HG03139 (cell line): ENCODE data around the gene BMP7.
"Not testable (repeated sequence)": the region's sequence is repeated elsewhere in the genome, so short reads cannot be mapped to it uniquely, and the experiment has no call there.

Experiments
- ATAC-seq: cut with Tn5 transposase; IDR thresholded peaks from one replicate; pipeline ENCODE4 v1.9.1; 2021; ENCODE audit not compliant: unreplicated experiment

The BMP7 gene

GRCh38 chr20:57251344-57251743, 15.1 kb downstream of the BMP7 start:
- ATAC-seq, result no peak

- ATAC-seq, result no peak
Observed at GRCh38 chr20:57250607-57251343, 15.7 kb downstream of the BMP7 start.

GRCh38 chr20:57249772-57250171, 16.7 kb downstream of the BMP7 start:
- no peak for ATAC-seq

- ATAC-seq, result no peak
Observed at GRCh38 chr20:57249073-57249472, 17.4 kb downstream of the BMP7 start.

GRCh38 chr20:57248132-57248797, 18.2 kb downstream of the BMP7 start:
- ATAC-seq, result no peak

GRCh38 chr20:57247292-57247965, 19.0 kb downstream of the BMP7 start:
- no peak for ATAC-seq

- no peak for ATAC-seq
Observed at GRCh38 chr20:57245997-57246396, 20.4 kb downstream of the BMP7 start.

- ATAC-seq, result no peak
Observed at GRCh38 chr20:57244627-57245214, 21.7 kb downstream of the BMP7 start.

- no peak for ATAC-seq
Observed at GRCh38 chr20:57244221-57244585, 22.2 kb downstream of the BMP7 start.

- ATAC-seq, result no peak
Observed at GRCh38 chr20:57243480-57244220, 22.8 kb downstream of the BMP7 start.

- no peak for ATAC-seq
Observed at GRCh38 chr20:57242414-57242813, 24.0 kb downstream of the BMP7 start.

GRCh38 chr20:57241363-57241991, 25.0 kb downstream of the BMP7 start:
- ATAC-seq, result no peak

GRCh38 chr20:57240581-57241362, 25.7 kb downstream of the BMP7 start:
- ATAC-seq, result no peak

GRCh38 chr20:57239725-57240124, 26.7 kb downstream of the BMP7 start:
- ATAC-seq, result not testable (repeated sequence)

GRCh38 chr20:57239324-57239723, 27.1 kb downstream of the BMP7 start:
- ATAC-seq, result not testable (repeated sequence)

GRCh38 chr20:57238089-57238488, 28.4 kb downstream of the BMP7 start:
- no peak for ATAC-seq

GRCh38 chr20:57237585-57237953, 28.9 kb downstream of the BMP7 start:
- no peak for ATAC-seq

- no peak for ATAC-seq
Observed at GRCh38 chr20:57236813-57237584, 29.4 kb downstream of the BMP7 start.
